ENCODE measurements around the gene KDM8. TPM values are rescaled to one million over a fixed set of nuclear protein-coding genes. Genes with fewer than 3 reads are reported as not detected.
"Not testable (repeated sequence)": the region's sequence is repeated elsewhere in the genome, so short reads cannot be mapped to it uniquely, and the experiment has no call there.

The KDM8 gene
- total and polyA plus RNA-seq, 5 donors, result 3.1 to 6.1 (median 5.0) TPM

- Histone ChIP-seq H3K9me3 (ENCODE audit: control insufficient read depth, low read length) (no peaks in the 10 kb centered on the region), H3K27me3 (ENCODE audit: control insufficient read depth, insufficient read depth) (no peaks in the 10 kb centered on the region), H3K27ac (ENCODE audit: low read length) (peak overlapping the region; percentile 95), H3K4me3 (ENCODE audit: low read length) (peak overlapping the region; percentile 61), H3K4me1 (ENCODE audit: control insufficient read depth, insufficient read depth, low read length) (peaks cover 5% of the 10 kb centered on the region)
- ATAC-seq, result peak; percentile 2 to 7
- WGBS, result 47% methylated on average over 14 of the region's 14 CpGs
- intact Hi-C loops (cut with DNase I), result no loop called here
- DNase-seq, result no peak
These were observed 1.1 kb downstream of the KDM8 start for GRCh38 chr16:27204312-27204915.

GRCh38 chr16:27205423-27206065, 2.2 kb downstream of the KDM8 start:
- no peak overlapping the region for H3K4me3 ChIP-seq (ENCODE audit: low read length)
- no peak for DNase-seq
- H3K4me1 ChIP-seq (ENCODE audit: control insufficient read depth, insufficient read depth, low read length), result peaks cover 5% of the 10 kb centered on the region
- H3K9me3 ChIP-seq (ENCODE audit: control insufficient read depth, low read length), result no peaks in the 10 kb centered on the region
- H3K27ac ChIP-seq (ENCODE audit: low read length), result no peak overlapping the region
- no peaks in the 10 kb centered on the region for H3K27me3 ChIP-seq (ENCODE audit: control insufficient read depth, insufficient read depth)
- ATAC-seq, result no peak
- WGBS, result 94% methylated on average over 10 of the region's 10 CpGs
- intact Hi-C loops (cut with DNase I), result no loop called here

GRCh38 chr16:27207121-27207520, 3.8 kb downstream of the KDM8 start:
- H3K9me3 ChIP-seq (ENCODE audit: control insufficient read depth, low read length); H3K27me3 ChIP-seq (ENCODE audit: control insufficient read depth, insufficient read depth); ATAC-seq; H3K27ac ChIP-seq (ENCODE audit: low read length); H3K4me1 ChIP-seq (ENCODE audit: control insufficient read depth, insufficient read depth, low read length); intact Hi-C loops (cut with DNase I); DNase-seq; H3K4me3 ChIP-seq (ENCODE audit: low read length): not testable (repeated sequence)
- WGBS, result 96% methylated on average over 10 of the region's 10 CpGs

- Histone ChIP-seq H3K9me3 (ENCODE audit: control insufficient read depth, low read length) (no peaks in the 10 kb centered on the region), H3K27me3 (ENCODE audit: control insufficient read depth, insufficient read depth) (no peaks in the 10 kb centered on the region), H3K4me1 (ENCODE audit: control insufficient read depth, insufficient read depth, low read length) (peaks cover 5% of the 10 kb centered on the region), H3K27ac (ENCODE audit: low read length) (no peak overlapping the region), H3K4me3 (ENCODE audit: low read length) (no peak overlapping the region)
- 95% methylated on average over 8 of the region's 8 CpGs for WGBS
- intact Hi-C loops (cut with DNase I), result no loop called here
- no peak for DNase-seq
- ATAC-seq, result no peak
These were observed 4.9 kb downstream of the KDM8 start for GRCh38 chr16:27208081-27208680.

- ATAC-seq (no peak), DNase-seq (no peak)
- Histone ChIP-seq H3K9me3 (ENCODE audit: control insufficient read depth, low read length) (no peaks in the 10 kb centered on the region), H3K27ac (ENCODE audit: low read length) (no peak overlapping the region), H3K27me3 (ENCODE audit: control insufficient read depth, insufficient read depth) (no peaks in the 10 kb centered on the region), H3K4me1 (ENCODE audit: control insufficient read depth, insufficient read depth, low read length) (peaks cover 5% of the 10 kb centered on the region), H3K4me3 (ENCODE audit: low read length) (no peak overlapping the region)
- intact Hi-C loops (cut with DNase I), result no loop called here
- 94% methylated on average over 3 of the region's 3 CpGs for WGBS
These were observed 5.5 kb downstream of the KDM8 start for GRCh38 chr16:27208796-27209195.

GRCh38 chr16:27209591-27209990, 6.3 kb downstream of the KDM8 start:
- Histone ChIP-seq H3K27ac (ENCODE audit: low read length) (no peak overlapping the region), H3K4me1 (ENCODE audit: control insufficient read depth, insufficient read depth, low read length) (peaks cover 2% of the 10 kb centered on the region), H3K9me3 (ENCODE audit: control insufficient read depth, low read length) (no peaks in the 10 kb centered on the region), H3K4me3 (ENCODE audit: low read length) (no peak overlapping the region), H3K27me3 (ENCODE audit: control insufficient read depth, insufficient read depth) (no peaks in the 10 kb centered on the region)
- WGBS, result 94% methylated on average over 8 of the region's 8 CpGs
- intact Hi-C loops (cut with DNase I), result no loop called here
- DNase-seq (no peak), ATAC-seq (no peak)

- H3K27me3 ChIP-seq (ENCODE audit: control insufficient read depth, insufficient read depth), result no peaks in the 10 kb centered on the region
- no peak for DNase-seq
- intact Hi-C loops (cut with DNase I), result no loop called here
- H3K4me1 ChIP-seq (ENCODE audit: control insufficient read depth, insufficient read depth, low read length), result no peaks in the 10 kb centered on the region
- no peak for ATAC-seq
- H3K27ac ChIP-seq (ENCODE audit: low read length), result no peak overlapping the region
- 94% methylated on average over 17 of the region's 17 CpGs for WGBS
- no peaks in the 10 kb centered on the region for H3K9me3 ChIP-seq (ENCODE audit: control insufficient read depth, low read length)
- H3K4me3 ChIP-seq (ENCODE audit: low read length), result no peak overlapping the region
These were observed 6.8 kb downstream of the KDM8 start for GRCh38 chr16:27210174-27210573.

GRCh38 chr16:27211026-27211425, 7.7 kb downstream of the KDM8 start:
- no peak overlapping the region for H3K27ac ChIP-seq (ENCODE audit: low read length)
- 90% methylated on average over 10 of the region's 10 CpGs for WGBS
- H3K9me3 ChIP-seq (ENCODE audit: control insufficient read depth, low read length), result no peaks in the 10 kb centered on the region
- no peaks in the 10 kb centered on the region for H3K27me3 ChIP-seq (ENCODE audit: control insufficient read depth, insufficient read depth)
- DNase-seq, result no peak
- ATAC-seq, result no peak
- no peaks in the 10 kb centered on the region for H3K4me1 ChIP-seq (ENCODE audit: control insufficient read depth, insufficient read depth, low read length)
- intact Hi-C loops (cut with DNase I), result no loop called here
- no peak overlapping the region for H3K4me3 ChIP-seq (ENCODE audit: low read length)

- intact Hi-C loops (cut with DNase I), result no loop called here
- Histone ChIP-seq H3K4me1 (ENCODE audit: control insufficient read depth, insufficient read depth, low read length) (no peaks in the 10 kb centered on the region), H3K27me3 (ENCODE audit: control insufficient read depth, insufficient read depth) (no peaks in the 10 kb centered on the region), H3K27ac (ENCODE audit: low read length) (no peak overlapping the region), H3K4me3 (ENCODE audit: low read length) (no peak overlapping the region), H3K9me3 (ENCODE audit: control insufficient read depth, low read length) (no peaks in the 10 kb centered on the region)
- ATAC-seq, result no peak
- WGBS, result 93% methylated on average over 19 of the region's 19 CpGs
- DNase-seq, result no peak
These were observed 11.0 kb downstream of the KDM8 start for GRCh38 chr16:27214084-27214961.

- 94% methylated on average over 7 of the region's 7 CpGs for WGBS
- Histone ChIP-seq H3K27me3 (ENCODE audit: control insufficient read depth, insufficient read depth) (no peaks in the 10 kb centered on the region), H3K4me1 (ENCODE audit: control insufficient read depth, insufficient read depth, low read length) (no peaks in the 10 kb centered on the region), H3K4me3 (ENCODE audit: low read length) (no peak overlapping the region), H3K9me3 (ENCODE audit: control insufficient read depth, low read length) (no peaks in the 10 kb centered on the region), H3K27ac (ENCODE audit: low read length) (no peak overlapping the region)
- intact Hi-C loops (cut with DNase I), result no loop called here
- no peak for ATAC-seq
- no peak for DNase-seq
These were observed 12.3 kb downstream of the KDM8 start for GRCh38 chr16:27215660-27216059.
